IMR-90 (cell line): Measurements from ENCODE around the gene GRIN1. TPM values are rescaled to one million over a fixed set of nuclear protein-coding genes. Genes with fewer than 3 reads are reported as not detected.

Experiments used
- ATAC-seq: fragments of 200-7000 bp; cut with Tn5 transposase; 2 replicates; pipeline ENCODE4 v1.9.1; 2020; ENCODE audit warnings: low read depth, mild to moderate bottlenecking, moderate library complexity
- BruUV-seq: library from RNA; stranded (reverse); fragments of 400-500 nt; replicated peaks from 2 replicates; lab custom pipeline; 2021; lab: Mats Ljungman, UMichigan
- CTCF ChIA-PET: fragments of 300-600 bp; formaldehyde crosslinking; extraction: SDS; loops from one replicate; lab custom pipeline; 2021; ENCODE audit warnings: antibody characterized with exemption; lab: Yijun Ruan, JAX
- POLR2A ChIA-PET: fragments of 300-600 bp; sonication (Branson Sonifier 250); formaldehyde crosslinking; loops from one replicate; lab custom pipeline; 2022; ENCODE audit warnings: antibody characterized with exemption; ENCODE audit not compliant: unreplicated experiment; lab: Charles Lee
- DNase-seq: peaks from one replicate; pipeline ENCODE4 v3.0.0; 2013
- H2AFZ ChIP-seq: replicated peaks from 2 replicates; pipeline ENCODE3; 2013; ENCODE audit warnings: low read length, mild to moderate bottlenecking; ENCODE audit not compliant: poor library complexity
- H2AK5ac ChIP-seq: 2 replicates; pipeline ENCODE4 v1.6.1; 2013; ENCODE audit warnings: low read depth, low read length, inconsistent platforms
- H2AK9ac ChIP-seq: replicated peaks from 2 replicates; pipeline ENCODE3; 2013; ENCODE audit warnings: mild to moderate bottlenecking, low read depth, low read length, moderate library complexity; ENCODE audit not compliant: poor library complexity
- H2BK120ac ChIP-seq: 2 replicates; pipeline ENCODE4 v1.6.1; 2013; ENCODE audit warnings: low read depth, low read length, inconsistent platforms
- H2BK15ac ChIP-seq: 3 replicates; pipeline ENCODE4 v1.6.1; 2013; ENCODE audit warnings: low read depth, low read length, inconsistent platforms
- H2BK20ac ChIP-seq: 2 replicates; pipeline ENCODE4 v1.6.1; 2013; ENCODE audit warnings: low read depth, mild to moderate bottlenecking, inconsistent platforms, low read length, moderate library complexity
- H2BK5ac ChIP-seq: 2 replicates; pipeline ENCODE4 v1.6.1; 2013; ENCODE audit warnings: mild to moderate bottlenecking, low read depth, low read length, inconsistent platforms; ENCODE audit not compliant: poor library complexity, severe bottlenecking
- H3K14ac ChIP-seq: replicated peaks from 2 replicates; pipeline ENCODE4 v1.6.1; 2013; ENCODE audit warnings: low read depth, low read length, inconsistent platforms
- H3K18ac ChIP-seq: 2 replicates; pipeline ENCODE4 v1.6.1; 2013; ENCODE audit warnings: low read depth, low read length, control low read depth
- H3K23ac ChIP-seq: 2 replicates; pipeline ENCODE4 v1.6.1; 2013; ENCODE audit warnings: low read depth, low read length, inconsistent platforms
- H3K27ac ChIP-seq: 2 replicates; pipeline ENCODE4 v1.5.1; 2013; ENCODE audit warnings: mild to moderate bottlenecking, control low read depth, low read length; ENCODE audit not compliant: insufficient read depth
- H3K27me3 ChIP-seq: 2 replicates; pipeline ENCODE4 v1.6.1; 2013; ENCODE audit warnings: low read length; ENCODE audit not compliant: control insufficient read depth, insufficient read depth
- H3K36me3 ChIP-seq: 2 replicates; pipeline ENCODE4 v1.6.1; 2013; ENCODE audit warnings: low read length, mixed read lengths; ENCODE audit not compliant: control insufficient read depth, insufficient read depth
- H3K4ac ChIP-seq: 2 replicates; pipeline ENCODE4 v1.6.1; 2013; ENCODE audit warnings: low read depth, low read length, inconsistent platforms
- H3K4me1 ChIP-seq: 2 replicates; pipeline ENCODE4 v1.6.1; 2013; ENCODE audit warnings: low read length, mixed read lengths; ENCODE audit not compliant: control insufficient read depth, insufficient read depth
- H3K4me2 ChIP-seq: 2 replicates; pipeline ENCODE4 v1.6.1; 2013; ENCODE audit warnings: low read depth, mild to moderate bottlenecking, control low read depth, low read length, moderate library complexity
- H3K4me3 ChIP-seq: 2 replicates; pipeline ENCODE4 v1.5.1; 2013; ENCODE audit warnings: low read depth, mild to moderate bottlenecking, control low read depth, low read length, moderate library complexity; ENCODE audit not compliant: insufficient read depth
- H3K56ac ChIP-seq: 2 replicates; pipeline ENCODE4 v1.6.1; 2013; ENCODE audit warnings: low read length, inconsistent platforms; ENCODE audit not compliant: insufficient read depth; ENCODE audit errors: extremely low read depth
- H3K79me1 ChIP-seq, 2 experiments: 2 replicates each; pipeline ENCODE4 v1.6.1; 2013; ENCODE audit warnings: low read length in 2 of 2, inconsistent platforms in 1 of 2, low read depth in 1 of 2
- H3K9ac ChIP-seq: 2 replicates; pipeline ENCODE4 v1.6.1; 2013; ENCODE audit warnings: low read depth, low read length, control low read depth
- H3K9me1 ChIP-seq: 2 replicates; pipeline ENCODE4 v1.6.1; 2013; ENCODE audit warnings: low read length, inconsistent platforms; ENCODE audit not compliant: insufficient read depth
- H3K9me3 ChIP-seq: 2 replicates; pipeline ENCODE4 v1.6.1; 2013; ENCODE audit warnings: low read length; ENCODE audit not compliant: control insufficient read depth, insufficient read depth
- H4K20me1 ChIP-seq: 2 replicates; pipeline ENCODE4 v1.6.1; 2013; ENCODE audit warnings: low read length, inconsistent platforms; ENCODE audit not compliant: insufficient read depth
- H4K5ac ChIP-seq: 2 replicates; pipeline ENCODE4 v1.6.1; 2013; ENCODE audit warnings: mild to moderate bottlenecking, low read depth, low read length, control low read depth
- H4K8ac ChIP-seq, 2 experiments: 2 replicates each; pipeline ENCODE4 v1.6.1; 2013; ENCODE audit warnings: low read depth in 2 of 2, low read length in 2 of 2, control low read depth in 1 of 2, inconsistent platforms in 1 of 2
- H4K91ac ChIP-seq: 2 replicates; pipeline ENCODE4 v1.6.1; 2013; ENCODE audit warnings: low read depth, low read length, inconsistent platforms; ENCODE audit not compliant: insufficient read depth
- CHD1 ChIP-seq: IDR thresholded peaks from 2 replicates; pipeline ENCODE4 v1.6.1; 2012; ENCODE audit warnings: low read depth, low read length, improper control_type of control experiment
- CTCF ChIP-seq: conservative IDR thresholded peaks from 2 replicates; pipeline ENCODE4 v1.5.1; 2012; ENCODE audit warnings: mild to moderate bottlenecking, low read depth, low read length, improper control_type of control experiment
- MAZ ChIP-seq: IDR thresholded peaks from 2 replicates; pipeline ENCODE4 v1.6.1; 2012; ENCODE audit warnings: low read depth, mild to moderate bottlenecking, low read length, improper control_type of control experiment, moderate library complexity, borderline replicate concordance
- RCOR1 ChIP-seq: IDR thresholded peaks from 2 replicates; pipeline ENCODE4 v1.6.1; 2012; ENCODE audit warnings: mild to moderate bottlenecking, low read length, improper control_type of control experiment; ENCODE audit not compliant: insufficient replicate concordance
- WGBS, 2 experiments: methylation state at CpG; one replicate each; pipeline versions ENCODE4 v1.1.5 to v1.1.7; 2013; ENCODE audit warnings: missing lambda C conversion rate in 2 of 2; ENCODE audit not compliant: insufficient read length in 1 of 2; ENCODE audit errors: extremely low coverage in 2 of 2; 5-methylcytosine and 5-hydroxymethylcytosine counted together
- dilution Hi-C: fragments of 300-500 bp; cut with HindIII; formaldehyde crosslinking; loops from one replicate; pipeline ENCODE4 v1.14.3; 2018; ENCODE audit warnings: low sequenced_read_pairs; ENCODE audit not compliant: unreplicated experiment
- in situ Hi-C: fragments of 300-500 bp; cut with MboI; formaldehyde crosslinking; loops from 3 replicates; pipeline ENCODE4 v1.14.3; 2019; ENCODE audit warnings: low sequenced_read_pairs, inconsistent platforms, mixed read lengths
- intact Hi-C: fragments of 100-400 bp; cut with micrococcal nuclease; formaldehyde crosslinking; loops from 2 replicates; pipeline ENCODE4 v1.10.0; 2022
- polyA plus RNA-seq, 3 experiments: library from polyadenylated mRNA; depleted of rRNA; stranded (reverse); fragments of >200 nt; gene quantifications; 2 replicates each; pipeline ENCODE4 v1.2.3, GENCODE V29; 2012; ENCODE audit warnings: low replicate concordance in 1 of 3
- total RNA-seq: library from RNA; depleted of rRNA; stranded (reverse); fragments of >200 nt; gene quantifications from 2 replicates; pipeline ENCODE4 v1.2.3, GENCODE V29; 2012

GRIN1 gene
- total and polyA plus RNA-seq, 2 of the 4 experiments (the other 2 are of a cell fraction): 0.09 TPM; not detected in 1

GRCh38 chr9:137191691-137192447, 52.9 kb downstream of the GRIN1 start:
- Histone ChIP-seq H4K8ac (no peak overlapping the region), H2AK5ac (no peak overlapping the region), H3K23ac (no peak overlapping the region), H2BK5ac (no peak overlapping the region), H4K5ac (no peak overlapping the region), H3K9me1 (no peaks in the 10 kb centered on the region), H3K27ac (no peak overlapping the region), H4K20me1 (peaks cover 31% of the 10 kb centered on the region), H3K4me1 (peaks cover 16% of the 10 kb centered on the region), H3K56ac (no peak overlapping the region), H3K79me1 (peaks cover 5 to 74% of the 10 kb centered on the region in 2 experiments), H3K36me3 (peaks cover 28% of the 10 kb centered on the region), H4K91ac (no peak overlapping the region), H2AK9ac (no peak overlapping the region), H3K4ac (no peak overlapping the region), H3K9me3 (no peaks in the 10 kb centered on the region), H2BK20ac (no peak overlapping the region), H2BK15ac (no peak overlapping the region), H3K14ac (no peak overlapping the region), H3K18ac (no peak overlapping the region), H2BK120ac (no peak overlapping the region), H3K27me3 (no peaks in the 10 kb centered on the region), H3K4me2 (no peak overlapping the region), H2AFZ (no peak overlapping the region), H3K4me3 (no peak overlapping the region), H3K9ac (no peak overlapping the region)
- ChIA-PET POLR2A (no interaction called here), CTCF (no interaction called here)
- 87% methylated on average over 9 of the region's 22 CpGs; no CpG with 5 or more reads in 1 of the 2 experiments for WGBS, 2 experiments
- dilution Hi-C loops: no loop called here
- in situ Hi-C loops: no loop called here
- DNase-seq (no peak), ATAC-seq (no peak)
- no peak for TF ChIP-seq MAZ
- TF ChIP-seq CTCF: no peak
- TF ChIP-seq CHD1: no peak
- no peak for TF ChIP-seq RCOR1
- BruUV-seq: no TSS peak
- intact Hi-C loops: no loop called here
